HK-2 (cell line): ENCODE data around the gene LDLR.
A peak's percentile ranks its signal among the peaks of the same experiment; 100 is the strongest.
"Not testable (repeated sequence)": the region's sequence is repeated elsewhere in the genome, so short reads cannot be mapped to it uniquely, and the experiment has no call there.

Source experiments
- DNase-seq: peaks from one replicate; pipeline ENCODE4 v3.0.0-alpha.2; 2018; ENCODE audit not compliant: unreplicated experiment

Gene LDLR

DNA sequence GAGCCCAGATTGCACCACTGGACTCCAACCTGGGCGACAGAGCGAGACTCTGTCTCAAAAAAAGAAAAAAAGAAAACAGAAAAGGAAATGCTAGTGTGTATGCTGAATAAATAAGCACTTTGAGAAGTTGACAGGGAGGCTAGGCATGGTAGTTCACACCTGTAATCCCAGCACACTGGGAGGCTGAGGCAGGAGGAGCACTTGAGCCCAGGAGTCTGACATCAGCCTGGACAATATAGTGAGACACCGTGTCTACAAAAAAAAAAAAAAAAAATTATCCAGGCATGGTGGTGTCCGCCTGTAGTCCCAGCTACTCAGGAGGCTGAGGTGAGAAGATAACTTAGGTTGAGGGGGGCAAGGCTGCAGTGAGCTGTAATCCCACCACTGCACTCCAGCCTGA lies 19.1 kb upstream of the LDLR start:
- no peak for DNase-seq

DNA sequence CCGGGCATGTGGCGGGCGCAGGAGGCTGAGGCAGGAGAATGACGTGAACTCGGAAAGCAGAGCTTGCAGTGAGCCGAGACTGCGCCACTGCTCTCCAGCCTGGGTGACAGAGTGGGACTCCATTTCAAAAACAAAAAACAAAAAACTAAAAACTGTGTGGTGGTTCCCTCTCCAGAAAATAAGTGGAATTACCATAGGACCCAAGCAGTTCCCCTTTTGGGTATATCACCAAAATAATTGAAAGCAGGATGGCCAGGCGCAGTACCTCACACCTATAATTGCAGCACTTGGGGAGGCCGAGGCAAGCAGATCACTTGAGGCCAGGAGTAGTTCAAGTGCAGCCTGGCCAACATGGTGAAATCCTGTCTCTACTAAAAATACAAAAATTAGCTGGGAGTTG lies 15.7 kb upstream of the LDLR start:
- DNase-seq = no peak

DNA sequence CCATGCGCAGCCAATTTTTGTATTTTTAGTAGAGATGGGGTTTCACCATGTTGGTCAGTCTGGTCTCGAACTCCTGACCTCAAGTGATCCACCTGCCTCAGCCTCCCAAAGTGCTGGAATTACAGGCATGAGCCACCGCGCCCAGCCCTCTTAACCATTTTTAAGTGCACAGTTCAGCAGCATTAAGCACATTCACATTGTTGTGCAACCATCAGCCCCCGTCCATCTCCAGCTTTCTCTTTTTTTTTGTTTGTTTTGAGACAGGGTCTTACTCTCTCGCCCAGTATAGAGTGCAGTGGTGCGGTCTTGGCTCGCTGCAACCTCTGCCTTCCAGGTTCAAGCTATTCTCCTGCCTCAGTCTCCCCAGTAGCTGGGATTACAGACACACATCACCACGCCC lies 12.5 kb upstream of the LDLR start:
- not testable (repeated sequence) for DNase-seq

- DNase-seq = no peak
Observed at GRCh38 chr19:11078893-11079292, 10.4 kb upstream of the LDLR start.

GRCh38 chr19:11079999-11080398 lies 9.3 kb upstream of the LDLR start:
- no peak for DNase-seq

- DNase-seq = no peak
Observed at GRCh38 chr19:11087870-11088505, 1.3 kb upstream of the LDLR start.

DNA sequence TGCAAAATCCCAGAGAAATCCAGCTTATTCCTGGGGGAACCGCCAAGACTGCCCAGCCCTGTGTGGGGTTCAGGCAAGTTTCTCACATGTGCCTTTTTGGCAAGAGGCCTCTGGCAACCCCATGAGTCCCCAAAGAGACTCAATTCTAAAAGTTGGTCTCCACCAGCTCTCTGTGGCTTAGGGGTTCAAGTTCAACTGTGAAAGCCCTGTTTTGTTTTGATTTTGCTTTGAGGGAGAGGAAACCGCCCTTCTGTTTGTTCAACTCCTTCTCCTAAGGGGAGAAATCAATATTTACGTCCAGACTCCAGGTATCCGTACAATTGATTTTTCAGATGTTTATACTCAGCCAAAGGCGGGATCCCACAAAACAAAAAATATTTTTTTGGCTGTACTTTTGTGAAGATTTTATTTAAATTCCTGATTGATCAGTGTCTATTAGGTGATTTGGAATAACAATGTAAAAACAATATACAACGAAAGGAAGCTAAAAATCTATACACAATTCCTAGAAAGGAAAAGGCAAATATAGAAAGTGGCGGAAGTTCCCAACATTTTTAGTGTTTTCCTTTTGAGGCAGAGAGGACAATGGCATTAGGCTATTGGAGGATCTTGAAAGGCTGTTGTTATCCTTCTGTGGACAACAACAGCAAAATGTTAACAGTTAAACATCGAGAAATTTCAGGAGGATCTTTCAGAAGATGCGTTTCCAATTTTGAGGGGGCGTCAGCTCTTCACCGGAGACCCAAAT lies 583 bp upstream of the LDLR start:
- no peak for DNase-seq

GRCh38 chr19:11090014-11090263 lies 676 bp downstream of the LDLR start:
- not testable (repeated sequence) for DNase-seq

GRCh38 chr19:11090264-11090996 lies 1.2 kb downstream of the LDLR start:
- DNase-seq = peak; percentile 98

GRCh38 chr19:11090997-11091702 lies 1.9 kb downstream of the LDLR start:
- no peak for DNase-seq

DNA sequence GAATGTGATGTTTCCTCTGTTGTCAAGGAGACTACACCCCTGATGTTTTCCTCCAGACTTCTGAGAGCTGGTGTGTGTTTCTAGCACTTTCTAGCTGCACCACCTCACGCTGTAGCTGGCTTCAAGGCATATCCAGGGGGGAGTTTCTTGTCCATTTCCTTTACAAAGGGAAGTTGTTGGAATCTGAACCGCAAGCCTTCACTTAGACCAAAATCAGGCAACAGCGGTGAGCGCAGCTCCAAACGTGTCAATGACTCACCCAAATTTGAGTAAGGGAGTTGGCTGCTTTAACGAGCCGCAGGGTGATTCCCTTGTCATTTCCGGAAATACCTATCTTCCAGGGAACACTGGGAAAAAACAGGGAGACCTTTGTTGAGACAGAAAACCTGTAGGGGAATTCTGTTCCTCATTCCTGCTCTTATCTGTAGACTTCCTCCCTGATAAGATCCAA lies 2.5 kb downstream of the LDLR start:
- DNase-seq = peak; percentile 83

- DNase-seq = no peak
Observed at GRCh38 chr19:11092181-11092538, 2.9 kb downstream of the LDLR start.

DNA sequence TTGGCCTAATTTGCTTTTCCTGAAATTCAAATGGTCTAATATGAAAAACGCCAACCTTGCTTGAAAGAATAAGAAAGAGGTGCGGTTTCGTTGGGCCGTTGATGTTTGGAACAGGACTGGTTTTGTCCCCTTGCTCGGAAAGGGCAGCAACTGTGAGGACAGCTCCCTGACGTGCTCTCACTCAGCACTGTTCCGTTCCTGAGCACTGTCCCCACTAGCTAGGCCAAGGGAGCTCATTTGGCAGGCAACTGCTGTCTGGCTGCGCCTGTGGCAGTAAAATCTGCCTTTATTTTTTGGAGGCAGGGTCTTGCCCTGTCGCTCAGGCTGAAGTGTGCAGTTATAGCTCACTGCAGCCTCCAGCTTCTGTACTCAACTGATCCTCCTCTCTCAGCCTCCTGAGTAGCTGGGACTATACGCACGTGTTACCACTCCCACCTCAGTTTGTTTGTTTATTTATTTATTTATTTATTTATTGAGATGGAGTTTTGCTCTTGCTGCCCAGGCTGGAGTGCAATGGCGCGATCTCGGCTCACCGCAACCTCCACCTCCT lies 4.5 kb downstream of the LDLR start:
- DNase-seq = no peak

GRCh38 chr19:11094520-11094894 lies 5.2 kb downstream of the LDLR start:
- no peak for DNase-seq

GRCh38 chr19:11096210-11096841 lies 7.1 kb downstream of the LDLR start:
- DNase-seq = no peak

DNA sequence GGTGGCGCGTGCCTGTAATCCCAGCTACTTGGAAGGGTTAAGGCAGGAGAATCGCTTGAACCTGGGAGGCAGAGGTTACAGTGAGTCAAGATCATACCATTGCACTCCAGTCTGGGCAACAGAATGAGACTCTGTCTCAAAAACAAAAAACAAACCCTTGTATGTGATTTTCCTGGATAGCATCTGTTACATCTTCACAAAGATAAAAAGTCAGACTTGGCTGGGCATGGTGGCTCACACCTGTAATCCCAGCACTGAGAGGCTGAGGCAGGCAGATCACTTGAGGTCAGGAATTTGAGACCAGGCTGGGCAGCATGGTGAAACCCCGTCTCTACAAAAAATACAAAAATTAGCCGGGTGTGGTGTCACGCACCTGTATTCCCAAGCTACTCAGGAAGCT lies 8.1 kb downstream of the LDLR start:
- not testable (repeated sequence) for DNase-seq

DNA sequence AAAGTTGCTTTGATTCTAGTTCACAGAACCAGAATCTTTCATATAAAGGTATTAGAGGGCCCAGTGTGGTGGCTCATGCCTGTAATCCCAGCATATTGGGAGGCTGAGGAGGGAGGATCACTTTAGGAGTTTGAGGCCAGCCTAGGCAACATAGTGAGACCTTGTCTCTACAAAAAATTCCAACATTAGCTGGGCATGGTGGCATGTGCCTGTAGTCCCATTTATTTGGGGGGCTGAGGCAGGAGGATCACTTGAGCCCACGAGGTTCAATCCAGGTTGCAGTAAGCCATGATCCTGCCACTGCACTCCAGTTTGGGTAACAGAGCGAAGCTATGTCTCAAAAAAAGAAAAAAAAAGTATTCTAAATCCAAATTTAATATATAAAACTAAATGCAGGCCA lies 9.1 kb downstream of the LDLR start:
- DNase-seq = no peak

DNA sequence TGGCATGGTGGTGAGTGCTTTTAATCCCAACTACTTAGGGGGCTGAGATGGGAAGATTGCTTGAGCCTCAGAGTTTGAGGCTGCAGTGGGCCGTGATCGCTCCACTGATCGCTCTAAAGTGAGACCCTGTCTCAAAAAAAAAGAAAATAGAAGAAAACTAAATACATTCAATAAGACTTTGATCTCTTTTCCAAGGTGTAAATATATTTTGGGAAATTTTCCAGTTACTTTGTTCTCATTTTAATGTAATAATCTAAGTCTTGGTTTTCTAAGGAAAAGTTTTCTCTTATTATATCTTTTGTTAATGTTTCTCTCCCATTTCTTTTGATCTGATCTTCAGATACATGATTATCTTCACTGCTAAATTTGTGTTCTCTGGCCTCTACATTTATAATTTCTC lies 9.6 kb downstream of the LDLR start:
- DNase-seq = no peak

DNA sequence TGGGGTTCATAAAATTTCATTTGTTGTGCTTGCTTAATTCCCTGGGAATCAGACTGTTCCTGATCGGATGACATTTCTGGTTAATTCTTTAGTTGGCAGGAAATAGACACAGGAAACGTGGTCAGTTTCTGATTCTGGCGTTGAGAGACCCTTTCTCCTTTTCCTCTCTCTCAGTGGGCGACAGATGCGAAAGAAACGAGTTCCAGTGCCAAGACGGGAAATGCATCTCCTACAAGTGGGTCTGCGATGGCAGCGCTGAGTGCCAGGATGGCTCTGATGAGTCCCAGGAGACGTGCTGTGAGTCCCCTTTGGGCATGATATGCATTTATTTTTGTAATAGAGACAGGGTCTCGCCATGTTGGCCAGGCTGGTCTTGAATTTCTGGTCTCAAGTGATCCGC lies 10.8 kb downstream of the LDLR start:
- no peak for DNase-seq

GRCh38 chr19:11101057-11101456 lies 11.8 kb downstream of the LDLR start:
- no peak for DNase-seq

- DNase-seq = no peak
Observed at GRCh38 chr19:11102944-11103343, 13.7 kb downstream of the LDLR start.

GRCh38 chr19:11103667-11104066 lies 14.4 kb downstream of the LDLR start:
- DNase-seq = not testable (repeated sequence)
